HG03378 (cell line): Measurements from ENCODE around the gene TDO2.
A peak's percentile ranks its signal among the peaks of the same experiment; 100 is the strongest.

Source experiments
- ATAC-seq: cut with Tn5 transposase; IDR thresholded peaks from one replicate; pipeline ENCODE4 v1.9.1; 2021; ENCODE audit warnings: mild to moderate bottlenecking, moderate library complexity; ENCODE audit not compliant: unreplicated experiment

TDO2 gene

GRCh38 chr4:155952501-155952901 lies 49.0 kb downstream of the TDO2 start:
- ATAC-seq: no peak

GRCh38 chr4:155953151-155954117 lies 49.9 kb downstream of the TDO2 start, which contains the start of gene CTSO:
TSS of gene CTSO (minus strand) at chr4:155953866. CDS start at chr4:155953847, 19 bp downstream.
- peak; percentile 92 for ATAC-seq

GRCh38 chr4:155954118-155954685 lies 50.7 kb downstream of the TDO2 start:
- no peak for ATAC-seq

- ATAC-seq: no peak
These were observed 51.4 kb downstream of the TDO2 start for GRCh38 chr4:155954939-155955338.

- ATAC-seq: no peak
These were observed 53.0 kb downstream of the TDO2 start for GRCh38 chr4:155956461-155956860.

- ATAC-seq: no peak
These were observed 55.9 kb downstream of the TDO2 start for GRCh38 chr4:155959417-155959816.

GRCh38 chr4:155960522-155960921 lies 57.0 kb downstream of the TDO2 start:
- no peak for ATAC-seq

- no peak for ATAC-seq
These were observed 58.1 kb downstream of the TDO2 start for GRCh38 chr4:155961575-155961974.

- ATAC-seq: no peak
These were observed 59.3 kb downstream of the TDO2 start for GRCh38 chr4:155962767-155963166.

GRCh38 chr4:155964016-155964891 lies 60.8 kb downstream of the TDO2 start:
- ATAC-seq: no peak

- no peak for ATAC-seq
These were observed 62.7 kb downstream of the TDO2 start for GRCh38 chr4:155966171-155966570.

- ATAC-seq: no peak
These were observed 63.4 kb downstream of the TDO2 start for GRCh38 chr4:155966731-155967395.
